Keratinocyte (primary cell): ENCODE data around the gene TECPR1.
A peak's percentile ranks its signal among the peaks of the same experiment; 100 is the strongest.

ENCODE experiments used
- EZH2 ChIP-seq: IDR thresholded peaks from one replicate; pipeline ENCODE4 v1.6.1; 2012; ENCODE audit warnings: inconsistent platforms, mild to moderate bottlenecking, low read length, moderate library complexity
- TF ChIP-seq, protein P1 (sequence below), 3 experiments: IDR thresholded peaks in 1 of 3; conservative IDR thresholded peaks in 1 of 3; optimal IDR thresholded peaks in 1 of 3; 2 replicates in 2 of 3; 3 replicates in 1 of 3; pipeline versions ENCODE3 to v1.5.1; 2011; ENCODE audit warnings: low read length in 3 of 3, mild to moderate bottlenecking in 3 of 3, moderate library complexity in 2 of 3, control low read depth in 1 of 3, inconsistent platforms in 1 of 3; ENCODE audit not compliant: insufficient read depth in 2 of 3; ENCODE audit errors: extremely low read depth in 1 of 3

DNA sequence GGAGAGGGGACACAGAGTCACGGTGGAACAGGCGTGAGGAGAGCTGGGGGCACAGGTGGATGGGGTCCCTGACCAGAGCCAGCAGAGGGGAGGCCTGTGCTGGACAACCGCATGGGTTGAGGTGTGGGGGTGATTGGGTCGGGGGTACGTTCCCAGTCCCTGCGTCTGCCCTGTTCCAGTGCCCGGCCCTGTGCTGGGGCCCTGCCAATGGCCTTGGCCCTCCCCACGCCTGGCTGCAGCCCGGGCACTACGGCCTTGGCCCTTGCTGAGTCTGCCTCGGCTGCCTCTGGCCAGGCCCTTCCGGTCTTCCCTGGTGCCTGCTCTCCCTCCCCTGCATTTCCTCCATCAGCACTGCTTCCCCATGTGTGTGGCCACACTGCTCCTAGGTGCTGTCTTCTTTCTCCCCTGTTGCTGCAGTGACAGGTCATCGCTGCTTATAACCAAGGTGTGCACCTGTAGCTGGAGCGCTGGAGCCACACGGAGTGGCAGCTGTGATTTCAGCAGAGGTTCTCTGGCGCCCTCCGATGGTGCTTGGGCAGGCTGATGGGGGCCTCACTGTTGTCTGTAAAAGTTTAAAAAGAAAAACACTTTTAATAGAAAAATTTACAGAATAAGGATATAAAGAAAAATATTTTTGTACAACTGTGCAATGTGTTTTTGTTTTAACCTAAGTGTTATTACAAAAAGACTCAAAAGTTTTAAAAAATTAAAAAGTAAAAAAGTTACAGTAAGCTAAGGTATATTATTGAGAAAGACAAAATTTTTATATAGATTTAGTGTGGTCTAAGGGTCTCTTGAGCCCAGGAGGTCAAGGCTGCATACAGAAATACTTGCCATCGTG lies 86.0 kb downstream of the TECPR1 start:
- TF ChIP-seq, protein P1, sequence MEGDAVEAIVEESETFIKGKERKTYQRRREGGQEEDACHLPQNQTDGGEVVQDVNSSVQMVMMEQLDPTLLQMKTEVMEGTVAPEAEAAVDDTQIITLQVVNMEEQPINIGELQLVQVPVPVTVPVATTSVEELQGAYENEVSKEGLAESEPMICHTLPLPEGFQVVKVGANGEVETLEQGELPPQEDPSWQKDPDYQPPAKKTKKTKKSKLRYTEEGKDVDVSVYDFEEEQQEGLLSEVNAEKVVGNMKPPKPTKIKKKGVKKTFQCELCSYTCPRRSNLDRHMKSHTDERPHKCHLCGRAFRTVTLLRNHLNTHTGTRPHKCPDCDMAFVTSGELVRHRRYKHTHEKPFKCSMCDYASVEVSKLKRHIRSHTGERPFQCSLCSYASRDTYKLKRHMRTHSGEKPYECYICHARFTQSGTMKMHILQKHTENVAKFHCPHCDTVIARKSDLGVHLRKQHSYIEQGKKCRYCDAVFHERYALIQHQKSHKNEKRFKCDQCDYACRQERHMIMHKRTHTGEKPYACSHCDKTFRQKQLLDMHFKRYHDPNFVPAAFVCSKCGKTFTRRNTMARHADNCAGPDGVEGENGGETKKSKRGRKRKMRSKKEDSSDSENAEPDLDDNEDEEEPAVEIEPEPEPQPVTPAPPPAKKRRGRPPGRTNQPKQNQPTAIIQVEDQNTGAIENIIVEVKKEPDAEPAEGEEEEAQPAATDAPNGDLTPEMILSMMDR (optimal IDR thresholded peaks at IDR 0.05 in 1 of 3, IDR thresholded peaks at IDR 0.05 in 1 of 3, conservative IDR thresholded peaks at IDR 0.05 in 1 of 3; ENCODE audit: extremely low read depth in 1 of 3, insufficient read depth in 2 of 3, low read length in 3 of 3) = peak; percentile 56 to 73 (median 61)
- TF ChIP-seq EZH2 = no peak
